IMR-90 (cell line): ENCODE data around the gene HAP1. TPM values are rescaled to one million over a fixed set of nuclear protein-coding genes. Genes with fewer than 3 reads are reported as not detected.

Experiments
- ATAC-seq: fragments of 200-7000 bp; cut with Tn5 transposase; 2 replicates; pipeline ENCODE4 v1.9.1; 2020; ENCODE audit warnings: low read depth, mild to moderate bottlenecking, moderate library complexity
- BruUV-seq: library from RNA; stranded (reverse); fragments of 400-500 nt; replicated peaks from 2 replicates; lab custom pipeline; 2021; lab: Mats Ljungman, UMichigan
- CTCF ChIA-PET: fragments of 300-600 bp; formaldehyde crosslinking; extraction: SDS; loops from one replicate; lab custom pipeline; 2021; ENCODE audit warnings: antibody characterized with exemption; lab: Yijun Ruan, JAX
- POLR2A ChIA-PET: fragments of 300-600 bp; sonication (Branson Sonifier 250); formaldehyde crosslinking; loops from one replicate; lab custom pipeline; 2022; ENCODE audit warnings: antibody characterized with exemption; ENCODE audit not compliant: unreplicated experiment; lab: Charles Lee
- DNase-seq: peaks from one replicate; pipeline ENCODE4 v3.0.0; 2013
- H2AFZ ChIP-seq: replicated peaks from 2 replicates; pipeline ENCODE3; 2013; ENCODE audit warnings: low read length, mild to moderate bottlenecking; ENCODE audit not compliant: poor library complexity
- H2AK5ac ChIP-seq: 2 replicates; pipeline ENCODE4 v1.6.1; 2013; ENCODE audit warnings: low read depth, low read length, inconsistent platforms
- H2AK9ac ChIP-seq: replicated peaks from 2 replicates; pipeline ENCODE3; 2013; ENCODE audit warnings: mild to moderate bottlenecking, low read depth, low read length, moderate library complexity; ENCODE audit not compliant: poor library complexity
- H2BK120ac ChIP-seq: 2 replicates; pipeline ENCODE4 v1.6.1; 2013; ENCODE audit warnings: low read depth, low read length, inconsistent platforms
- H2BK15ac ChIP-seq: 3 replicates; pipeline ENCODE4 v1.6.1; 2013; ENCODE audit warnings: low read depth, low read length, inconsistent platforms
- H2BK20ac ChIP-seq: 2 replicates; pipeline ENCODE4 v1.6.1; 2013; ENCODE audit warnings: low read depth, mild to moderate bottlenecking, inconsistent platforms, low read length, moderate library complexity
- H2BK5ac ChIP-seq: 2 replicates; pipeline ENCODE4 v1.6.1; 2013; ENCODE audit warnings: mild to moderate bottlenecking, low read depth, low read length, inconsistent platforms; ENCODE audit not compliant: poor library complexity, severe bottlenecking
- H3K14ac ChIP-seq: replicated peaks from 2 replicates; pipeline ENCODE4 v1.6.1; 2013; ENCODE audit warnings: low read depth, low read length, inconsistent platforms
- H3K18ac ChIP-seq: 2 replicates; pipeline ENCODE4 v1.6.1; 2013; ENCODE audit warnings: low read depth, low read length, control low read depth
- H3K23ac ChIP-seq: 2 replicates; pipeline ENCODE4 v1.6.1; 2013; ENCODE audit warnings: low read depth, low read length, inconsistent platforms
- H3K27ac ChIP-seq: 2 replicates; pipeline ENCODE4 v1.5.1; 2013; ENCODE audit warnings: mild to moderate bottlenecking, control low read depth, low read length; ENCODE audit not compliant: insufficient read depth
- H3K27me3 ChIP-seq: 2 replicates; pipeline ENCODE4 v1.6.1; 2013; ENCODE audit warnings: low read length; ENCODE audit not compliant: control insufficient read depth, insufficient read depth
- H3K36me3 ChIP-seq: 2 replicates; pipeline ENCODE4 v1.6.1; 2013; ENCODE audit warnings: low read length, mixed read lengths; ENCODE audit not compliant: control insufficient read depth, insufficient read depth
- H3K4ac ChIP-seq: 2 replicates; pipeline ENCODE4 v1.6.1; 2013; ENCODE audit warnings: low read depth, low read length, inconsistent platforms
- H3K4me1 ChIP-seq: 2 replicates; pipeline ENCODE4 v1.6.1; 2013; ENCODE audit warnings: low read length, mixed read lengths; ENCODE audit not compliant: control insufficient read depth, insufficient read depth
- H3K4me2 ChIP-seq: 2 replicates; pipeline ENCODE4 v1.6.1; 2013; ENCODE audit warnings: low read depth, mild to moderate bottlenecking, control low read depth, low read length, moderate library complexity
- H3K4me3 ChIP-seq: 2 replicates; pipeline ENCODE4 v1.5.1; 2013; ENCODE audit warnings: low read depth, mild to moderate bottlenecking, control low read depth, low read length, moderate library complexity; ENCODE audit not compliant: insufficient read depth
- H3K56ac ChIP-seq: 2 replicates; pipeline ENCODE4 v1.6.1; 2013; ENCODE audit warnings: low read length, inconsistent platforms; ENCODE audit not compliant: insufficient read depth; ENCODE audit errors: extremely low read depth
- H3K79me1 ChIP-seq, 2 experiments: 2 replicates each; pipeline ENCODE4 v1.6.1; 2013; ENCODE audit warnings: low read length in 2 of 2, inconsistent platforms in 1 of 2, low read depth in 1 of 2
- H3K9ac ChIP-seq: 2 replicates; pipeline ENCODE4 v1.6.1; 2013; ENCODE audit warnings: low read depth, low read length, control low read depth
- H3K9me1 ChIP-seq: 2 replicates; pipeline ENCODE4 v1.6.1; 2013; ENCODE audit warnings: low read length, inconsistent platforms; ENCODE audit not compliant: insufficient read depth
- H3K9me3 ChIP-seq: 2 replicates; pipeline ENCODE4 v1.6.1; 2013; ENCODE audit warnings: low read length; ENCODE audit not compliant: control insufficient read depth, insufficient read depth
- H4K20me1 ChIP-seq: 2 replicates; pipeline ENCODE4 v1.6.1; 2013; ENCODE audit warnings: low read length, inconsistent platforms; ENCODE audit not compliant: insufficient read depth
- H4K5ac ChIP-seq: 2 replicates; pipeline ENCODE4 v1.6.1; 2013; ENCODE audit warnings: mild to moderate bottlenecking, low read depth, low read length, control low read depth
- H4K8ac ChIP-seq, 2 experiments: 2 replicates each; pipeline ENCODE4 v1.6.1; 2013; ENCODE audit warnings: low read depth in 2 of 2, low read length in 2 of 2, control low read depth in 1 of 2, inconsistent platforms in 1 of 2
- H4K91ac ChIP-seq: 2 replicates; pipeline ENCODE4 v1.6.1; 2013; ENCODE audit warnings: low read depth, low read length, inconsistent platforms; ENCODE audit not compliant: insufficient read depth
- BHLHE40 ChIP-seq: fragments of 150-350 bp; IDR thresholded peaks from 2 replicates; pipeline ENCODE4 v1.6.1; 2016; ENCODE audit warnings: mild to moderate bottlenecking, low read depth, low read length
- CEBPB ChIP-seq: IDR thresholded peaks from 2 replicates; pipeline ENCODE4 v1.6.1; 2012; ENCODE audit warnings: low read depth, low read length, improper control_type of control experiment
- CHD1 ChIP-seq: IDR thresholded peaks from 2 replicates; pipeline ENCODE4 v1.6.1; 2012; ENCODE audit warnings: low read depth, low read length, improper control_type of control experiment
- CTCF ChIP-seq: conservative IDR thresholded peaks from 2 replicates; pipeline ENCODE4 v1.5.1; 2012; ENCODE audit warnings: mild to moderate bottlenecking, low read depth, low read length, improper control_type of control experiment
- ELK1 ChIP-seq: fragments of 150-350 bp; IDR thresholded peaks from 2 replicates; pipeline ENCODE4 v1.6.1; 2016; ENCODE audit warnings: low read depth, mild to moderate bottlenecking, low read length, moderate library complexity, borderline replicate concordance
- FOS ChIP-seq: fragments of 150-350 bp; IDR thresholded peaks from 2 replicates; pipeline ENCODE4 v1.6.1; 2016; ENCODE audit warnings: low read depth, low read length
- MAFK ChIP-seq: IDR thresholded peaks from 2 replicates; pipeline ENCODE4 v1.6.1; 2012; ENCODE audit warnings: low read depth, low read length, improper control_type of control experiment
- MAZ ChIP-seq: IDR thresholded peaks from 2 replicates; pipeline ENCODE4 v1.6.1; 2012; ENCODE audit warnings: low read depth, mild to moderate bottlenecking, low read length, improper control_type of control experiment, moderate library complexity, borderline replicate concordance
- MXI1 ChIP-seq: IDR thresholded peaks from 2 replicates; pipeline ENCODE4 v1.6.1; 2012; ENCODE audit warnings: low read depth, mild to moderate bottlenecking, low read length, moderate library complexity, borderline replicate concordance
- NFE2L2 ChIP-seq: fragments of 150-350 bp; IDR thresholded peaks from 2 replicates; pipeline ENCODE4 v1.6.1; 2016; ENCODE audit warnings: low read depth, mild to moderate bottlenecking, low read length
- POLR2A ChIP-seq: IDR thresholded peaks from 2 replicates; pipeline ENCODE4 v1.6.1; 2012; ENCODE audit warnings: mild to moderate bottlenecking, low read depth, low read length
- RAD21 ChIP-seq: IDR thresholded peaks from 2 replicates; pipeline ENCODE4 v1.6.1; 2012; ENCODE audit warnings: low read length, improper control_type of control experiment
- RCOR1 ChIP-seq: IDR thresholded peaks from 2 replicates; pipeline ENCODE4 v1.6.1; 2012; ENCODE audit warnings: mild to moderate bottlenecking, low read length, improper control_type of control experiment; ENCODE audit not compliant: insufficient replicate concordance
- RFX5 ChIP-seq: IDR thresholded peaks from 2 replicates; pipeline ENCODE4 v1.8.0; 2012; ENCODE audit warnings: low read depth, mild to moderate bottlenecking, low read length, moderate library complexity
- SMC3 ChIP-seq: fragments of 150-350 bp; IDR thresholded peaks from 2 replicates; pipeline ENCODE4 v1.6.1; 2016; ENCODE audit warnings: low read depth, mild to moderate bottlenecking, antibody characterized with exemption, low read length, moderate library complexity
- USF2 ChIP-seq: fragments of 150-350 bp; IDR thresholded peaks from 2 replicates; pipeline ENCODE4 v1.6.1; 2017; ENCODE audit warnings: mild to moderate bottlenecking, antibody characterized with exemption, low read length, low read depth
- WGBS, 2 experiments: methylation state at CpG; one replicate each; pipeline versions ENCODE4 v1.1.5 to v1.1.7; 2013; ENCODE audit warnings: missing lambda C conversion rate in 2 of 2; ENCODE audit not compliant: insufficient read length in 1 of 2; ENCODE audit errors: extremely low coverage in 2 of 2; 5-methylcytosine and 5-hydroxymethylcytosine counted together
- dilution Hi-C: fragments of 300-500 bp; cut with HindIII; formaldehyde crosslinking; loops from one replicate; pipeline ENCODE4 v1.14.3; 2018; ENCODE audit warnings: low sequenced_read_pairs; ENCODE audit not compliant: unreplicated experiment
- in situ Hi-C: fragments of 300-500 bp; cut with MboI; formaldehyde crosslinking; loops from 3 replicates; pipeline ENCODE4 v1.14.3; 2019; ENCODE audit warnings: low sequenced_read_pairs, inconsistent platforms, mixed read lengths
- intact Hi-C: fragments of 100-400 bp; cut with micrococcal nuclease; formaldehyde crosslinking; loops from 2 replicates; pipeline ENCODE4 v1.10.0; 2022
- polyA plus RNA-seq, 3 experiments: library from polyadenylated mRNA; depleted of rRNA; stranded (reverse); fragments of >200 nt; gene quantifications; 2 replicates each; pipeline ENCODE4 v1.2.3, GENCODE V29; 2012; ENCODE audit warnings: low replicate concordance in 1 of 3
- total RNA-seq: library from RNA; depleted of rRNA; stranded (reverse); fragments of >200 nt; gene quantifications from 2 replicates; pipeline ENCODE4 v1.2.3, GENCODE V29; 2012

Gene HAP1
- total and polyA plus RNA-seq, 2 of the 4 experiments (the other 2 are of a cell fraction), result under 0.01 to 0.09 TPM

- Histone ChIP-seq H3K23ac (no peak overlapping the region), H3K79me1 (no peaks in the 10 kb centered on the region), H4K91ac (no peak overlapping the region), H3K14ac (no peak overlapping the region), H3K36me3 (no peaks in the 10 kb centered on the region), H3K4me2 (no peak overlapping the region), H2AK9ac (peak overlapping the region; percentile 6), H2BK120ac (no peak overlapping the region), H3K27ac (no peak overlapping the region), H3K56ac (no peak overlapping the region), H3K18ac (no peak overlapping the region), H4K5ac (no peak overlapping the region), H4K20me1 (no peaks in the 10 kb centered on the region), H3K9me3 (no peaks in the 10 kb centered on the region), H3K9ac (no peak overlapping the region), H3K27me3 (peaks cover 35% of the 10 kb centered on the region), H3K4me1 (peaks cover 5% of the 10 kb centered on the region; the same call in 1 of the 2 replicates), H3K4ac (peak overlapping the region; percentile 2; the same call in 1 of the 2 replicates), H3K4me3 (no peak overlapping the region), H3K9me1 (no peaks in the 10 kb centered on the region), H2BK5ac (no peak overlapping the region), H2BK15ac (no peak overlapping the region), H4K8ac (no peak overlapping the region; a peak in 1 of 4 replicates), H2BK20ac (no peak overlapping the region), H2AFZ (peak overlapping the region; percentile 39), H2AK5ac (peak overlapping the region; percentile 52; the same call in 1 of the 2 replicates)
- WGBS, 2 experiments, result no CpG with 5 or more reads among the region's 5 CpGs
- ATAC-seq, result no peak
- no peak for DNase-seq
- intact Hi-C loops (loop anchor here (1.0 to 5.0 kb wide), 3 partner anchors 63 to 221 kb away; partner anchors contain the start of gene KLHL11), in situ Hi-C loops (loop anchor here (5.0 to 10.0 kb wide), 2 partner anchors 64 to 226 kb away; partner anchors contain the start of gene CNP), dilution Hi-C loops (no loop called here)
- no TSS peak for BruUV-seq
- CTCF ChIA-PET, result no interaction called here
- POLR2A ChIA-PET, result no interaction called here
- TF ChIP-seq RCOR1 (no peak), CTCF (no peak), POLR2A (no peak), MAFK (no peak), MXI1 (no peak), SMC3 (no peak), RAD21 (no peak), MAZ (no peak), RFX5 (no peak), USF2 (no peak), BHLHE40 (no peak), CEBPB (no peak), FOS (no peak), NFE2L2 (no peak), CHD1 (no peak), ELK1 (no peak)
Measured at GRCh38 chr17:41738801-41739112, 4.3 kb upstream of the HAP1 start.
